SK-MEL-5 (cell line): ENCODE measurements around the gene COQ9. TPM values are rescaled to one million over a fixed set of nuclear protein-coding genes. Genes with fewer than 3 reads are reported as not detected.
A peak's percentile ranks its signal among the peaks of the same experiment; 100 is the strongest.

Source experiments
- DNase-seq: peaks from one replicate; pipeline ENCODE4 v3.0.0-alpha.2; 2016; ENCODE audit warnings: low read depth, low spot score
- in situ Hi-C: cut with HindIII; loops from 2 replicates; pipeline ENCODE4 v1.10.0; 2016; ENCODE audit warnings: low sequenced_read_pairs, high pct_unique_total_duplicates, low pct_unique_long_range_greater_than_20kb
- total RNA-seq: library from RNA; depleted of rRNA; stranded (reverse); fragments of >200 nt; shearing (Covaris generic); gene quantifications from 2 replicates; pipeline ENCODE4 v1.2.3, GENCODE V29; 2014

Gene COQ9
- total RNA-seq, 1 experiment from 2014 or later, result 70.7 TPM

- in situ Hi-C loops, result no loop called here
- DNase-seq, result no peak
Measured at GRCh38 chr16:57462978-57463362, 15.7 kb downstream of the COQ9 start.

- in situ Hi-C loops, result no loop called here
- DNase-seq, result no peak
Measured at GRCh38 chr16:57464523-57464922, 17.2 kb downstream of the COQ9 start.

- in situ Hi-C loops, result no loop called here
- no peak for DNase-seq
Measured at GRCh38 chr16:57468346-57468745, 21.1 kb downstream of the COQ9 start.

- in situ Hi-C loops, result no loop called here
- DNase-seq, result no peak
Measured at GRCh38 chr16:57469046-57469445, 21.8 kb downstream of the COQ9 start.

- in situ Hi-C loops, result no loop called here
- DNase-seq, result no peak
Measured at GRCh38 chr16:57469917-57470470, 22.7 kb downstream of the COQ9 start.

- no peak for DNase-seq
- in situ Hi-C loops, result no loop called here
Measured at GRCh38 chr16:57470711-57471110, 23.4 kb downstream of the COQ9 start.

GRCh38 chr16:57471209-57471608 lies 23.9 kb downstream of the COQ9 start:
- in situ Hi-C loops, result no loop called here

GRCh38 chr16:57471852-57472664 lies 24.8 kb downstream of the COQ9 start:
- in situ Hi-C loops, result no loop called here
- no peak for DNase-seq

More at GRCh38 chr16:57471209-57471608, 23.9 kb downstream of the COQ9 start:
- DNase-seq, result no peak

- DNase-seq, result no peak
- in situ Hi-C loops, result no loop called here
Measured at GRCh38 chr16:57472665-57473060, 25.4 kb downstream of the COQ9 start.

GRCh38 chr16:57473176-57473840 lies 26.0 kb downstream of the COQ9 start:
- DNase-seq, result no peak
- in situ Hi-C loops, result no loop called here

GRCh38 chr16:57473906-57474305 lies 26.6 kb downstream of the COQ9 start:
- DNase-seq, result no peak
- in situ Hi-C loops, result no loop called here

- no peak for DNase-seq
- in situ Hi-C loops, result no loop called here
Measured at GRCh38 chr16:57474671-57475661, 27.7 kb downstream of the COQ9 start.

- in situ Hi-C loops, result no loop called here
- peak; percentile 50 for DNase-seq
Measured at GRCh38 chr16:57475711-57476339, 28.5 kb downstream of the COQ9 start.

- in situ Hi-C loops, result no loop called here
- no peak for DNase-seq
Measured at GRCh38 chr16:57476546-57477410, 29.5 kb downstream of the COQ9 start.

GRCh38 chr16:57477531-57478202 lies 30.4 kb downstream of the COQ9 start:
- in situ Hi-C loops, result no loop called here
- no peak for DNase-seq
